H1 (cell line): ENCODE data around the gene OR2T35. TPM values are rescaled to one million over a fixed set of nuclear protein-coding genes. Genes with fewer than 3 reads are reported as not detected.

Experiments used
- CTCF ChIA-PET: fragments of 300-600 bp; sonication (Branson Sonifier 250); formaldehyde crosslinking; loops from one replicate; lab custom pipeline; 2021; ENCODE audit not compliant: partially characterized antibody; lab: Charles Lee
- POLR2A ChIA-PET: fragments of 300-600 bp; sonication (Branson Sonifier 250); formaldehyde crosslinking; loops from one replicate; lab custom pipeline; 2021; ENCODE audit warnings: inconsistent platforms; ENCODE audit not compliant: partially characterized antibody; lab: Charles Lee
- DNase-seq, 2 experiments: peaks; one replicate each; pipeline versions ENCODE4 v3.0.0 to v3.0.0-alpha.2; 2010 to 2022; ENCODE audit warnings: low spot score in 2 of 2, low read depth in 1 of 2, mixed read lengths in 1 of 2
- FAIRE-seq: peaks from 2 replicates; lab custom pipeline; 2011; peaks lifted over from hg19 to GRCh38; lab: Jason Lieb, UNC
- H2AFZ ChIP-seq: 2 replicates; pipeline ENCODE4 v1.8.1; 2012; ENCODE audit warnings: low read length, inconsistent platforms
- H2AK5ac ChIP-seq: 2 replicates; pipeline ENCODE4 v1.6.1; 2013; ENCODE audit warnings: low read depth, low read length
- H2BK120ac ChIP-seq: replicated peaks from 2 replicates; pipeline ENCODE3; 2013; ENCODE audit warnings: low read depth, low read length, inconsistent platforms
- H2BK12ac ChIP-seq: 2 replicates; pipeline ENCODE4 v1.6.1; 2013; ENCODE audit warnings: low read depth, low read length
- H2BK15ac ChIP-seq: 2 replicates; pipeline ENCODE4 v1.6.1; 2013; ENCODE audit warnings: low read length
- H2BK20ac ChIP-seq: 2 replicates; pipeline ENCODE4 v1.6.1; 2013; ENCODE audit warnings: low read length
- H2BK5ac ChIP-seq: 2 replicates; pipeline ENCODE4 v1.6.1; 2013; ENCODE audit warnings: low read depth, low read length
- H3K14ac ChIP-seq: 2 replicates; pipeline ENCODE4 v1.6.1; 2013; ENCODE audit warnings: inconsistent platforms; ENCODE audit not compliant: insufficient read length
- H3K18ac ChIP-seq: 2 replicates; pipeline ENCODE4 v1.6.1; 2013; ENCODE audit warnings: low read length; ENCODE audit errors: extremely low read depth
- H3K23ac ChIP-seq: 2 replicates; pipeline ENCODE4 v1.6.1; 2013; ENCODE audit warnings: inconsistent platforms; ENCODE audit not compliant: insufficient read length
- H3K23me2 ChIP-seq: 2 replicates; pipeline ENCODE4 v1.6.1; 2013; ENCODE audit warnings: low read depth, low read length
- H3K27ac ChIP-seq: 2 replicates; pipeline ENCODE4 v1.6.1; 2011; ENCODE audit warnings: low read depth, low read length, inconsistent platforms
- H3K27me3 ChIP-seq, 4 experiments: replicated peaks in 1 of 4; 1 replicate in 1 of 4; 2 replicates in 3 of 4; pipeline versions ENCODE4 v1.6.1 to v1.8.1; 2011 to 2013; ENCODE audit warnings: low read length in 3 of 4, mild to moderate bottlenecking in 3 of 4, inconsistent platforms in 2 of 4, mixed read lengths in 2 of 4, moderate library complexity in 1 of 4; ENCODE audit not compliant: control insufficient read depth in 3 of 4, insufficient read depth in 3 of 4; ENCODE audit errors: extremely low read depth in 1 of 4
- H3K36me3 ChIP-seq, 4 experiments: 2 replicates each; pipeline versions ENCODE4 v1.6.1 to v1.8.1; 2011 to 2013; ENCODE audit warnings: mild to moderate bottlenecking in 4 of 4, low read length in 3 of 4, moderate library complexity in 2 of 4, control low read depth in 1 of 4, inconsistent platforms in 1 of 4; ENCODE audit not compliant: insufficient read depth in 4 of 4, control insufficient read depth in 2 of 4
- H3K4ac ChIP-seq: replicated peaks from 2 replicates; pipeline ENCODE3; 2013; ENCODE audit warnings: low read length, low read depth, mixed read lengths, inconsistent platforms; ENCODE audit not compliant: insufficient read length
- H3K4me1 ChIP-seq, 4 experiments: replicated peaks in 1 of 4; 1 replicate in 1 of 4; 2 replicates in 3 of 4; pipeline versions ENCODE4 v1.6.1 to v1.8.1; 2011 to 2013; ENCODE audit warnings: low read length in 3 of 4, inconsistent platforms in 2 of 4, mixed read lengths in 1 of 4; ENCODE audit not compliant: insufficient read depth in 4 of 4, control insufficient read depth in 3 of 4
- H3K4me2 ChIP-seq, 2 experiments: 2 replicates each; pipeline versions ENCODE4 v1.6.1 to v1.8.1; 2011 to 2013; ENCODE audit warnings: low read depth in 2 of 2, low read length in 2 of 2, control low read depth in 1 of 2, inconsistent platforms in 1 of 2, mild to moderate bottlenecking in 1 of 2; ENCODE audit not compliant: insufficient read depth in 1 of 2
- H3K4me3 ChIP-seq, 4 experiments: fragments of 200-600, 300-600 bp in 1 of 4; sonication (generic), shearing (Covaris generic), sonication (Bioruptor Twin) in 1 of 4; 2 replicates each; pipeline versions ENCODE4 v1.5.1 to v1.8.1; 2011 to 2016; ENCODE audit warnings: low read length in 4 of 4, low read depth in 3 of 4, control low read depth in 2 of 4, inconsistent platforms in 2 of 4, mild to moderate bottlenecking in 2 of 4, mixed read lengths in 1 of 4, moderate library complexity in 1 of 4; ENCODE audit not compliant: insufficient read depth in 2 of 4; ENCODE audit errors: extremely low read depth in 1 of 4
- H3K56ac ChIP-seq: replicated peaks from 2 replicates; pipeline ENCODE3; 2013; ENCODE audit warnings: low read depth, mild to moderate bottlenecking, mixed read lengths, low read length, inconsistent platforms; ENCODE audit not compliant: insufficient read length
- H3K79me1 ChIP-seq: 2 replicates; pipeline ENCODE4 v1.6.1; 2013; ENCODE audit warnings: low read depth, low read length, control low read depth
- H3K79me2 ChIP-seq, 2 experiments: 2 replicates each; pipeline versions ENCODE4 v1.6.1 to v1.8.1; 2012 to 2013; ENCODE audit warnings: low read length in 2 of 2, mild to moderate bottlenecking in 2 of 2, inconsistent platforms in 1 of 2; ENCODE audit not compliant: insufficient read depth in 2 of 2, control insufficient read depth in 1 of 2
- H3K9ac ChIP-seq, 4 experiments: replicated peaks in 1 of 4; 1 replicate in 1 of 4; 2 replicates in 3 of 4; pipeline versions ENCODE4 v1.6.1 to v1.8.1; 2011 to 2013; ENCODE audit warnings: low read depth in 3 of 4, low read length in 3 of 4, control low read depth in 2 of 4, mild to moderate bottlenecking in 2 of 4, moderate library complexity in 2 of 4, inconsistent platforms in 1 of 4; ENCODE audit errors: extremely low read depth in 1 of 4
- H3K9me3 ChIP-seq, 2 experiments: 2 replicates each; pipeline versions ENCODE4 v1.6.1 to v1.8.1; 2012 to 2013; ENCODE audit warnings: mild to moderate bottlenecking in 2 of 2, moderate library complexity in 2 of 2, control low read depth in 1 of 2, inconsistent platforms in 1 of 2, low read depth in 1 of 2, low read length in 1 of 2, mixed read lengths in 1 of 2; ENCODE audit not compliant: insufficient read depth in 2 of 2
- H4K20me1 ChIP-seq, 2 experiments: replicated peaks in 1 of 2; 2 replicates each; pipeline versions ENCODE3 to v1.8.1; 2011 to 2013; ENCODE audit warnings: inconsistent platforms in 2 of 2, low read length in 2 of 2, mild to moderate bottlenecking in 1 of 2; ENCODE audit not compliant: insufficient read depth in 2 of 2, control insufficient read depth in 1 of 2
- H4K5ac ChIP-seq: 2 replicates; pipeline ENCODE4 v1.6.1; 2013; ENCODE audit warnings: low read length, low read depth, mixed read lengths, inconsistent platforms; ENCODE audit not compliant: insufficient read length
- H4K8ac ChIP-seq: 2 replicates; pipeline ENCODE4 v1.8.0; 2013; ENCODE audit warnings: mild to moderate bottlenecking, moderate library complexity, low read length, inconsistent platforms; ENCODE audit not compliant: insufficient read depth; ENCODE audit errors: extremely low read depth
- H4K91ac ChIP-seq: replicated peaks from 2 replicates; pipeline ENCODE3; 2013; ENCODE audit warnings: low read length, mixed read lengths, inconsistent platforms; ENCODE audit not compliant: insufficient read length
- CTBP2 ChIP-seq: IDR thresholded peaks from 2 replicates; pipeline ENCODE4 v1.7.0; 2011; ENCODE audit warnings: borderline replicate concordance, mild to moderate bottlenecking, moderate library complexity, mixed read lengths, low read length; ENCODE audit not compliant: insufficient read depth, insufficient read length
- SIRT6 ChIP-seq: IDR thresholded peaks from one replicate; pipeline ENCODE4 v1.7.1; 2012; ENCODE audit warnings: low read length, inconsistent platforms
- SP1 ChIP-seq: IDR thresholded peaks from 2 replicates; pipeline ENCODE4 v1.6.1; 2011; ENCODE audit warnings: low read depth, low read length
- WGBS, 2 experiments: shearing (Covaris generic) in 1 of 2; methylation state at CpG; one replicate each; pipeline versions ENCODE4 v1.1.6 to v1.1.7; 2013 to 2015; ENCODE audit warnings: low lambda C conversion rate in 2 of 2, mixed read lengths in 2 of 2, inconsistent platforms in 1 of 2, low coverage in 1 of 2, missing lambda C conversion rate in 1 of 2; ENCODE audit not compliant: insufficient replicate concordance in 2 of 2, insufficient coverage in 1 of 2, insufficient read length in 1 of 2; ENCODE audit errors: extremely low coverage in 1 of 2, missing lambda C conversion rate in 1 of 2; 5-methylcytosine and 5-hydroxymethylcytosine counted together
- polyA plus RNA-seq, 7 experiments: library from polyadenylated mRNA; depleted of rRNA in 3 of 7; stranded (reverse) in 5 of 7; unstranded in 2 of 7; fragments of >200 nt in 5 of 7; fragments of 200-250 nt in 2 of 7; gene quantifications; 1 replicate in 5 of 7; 2 replicates in 1 of 7; 4 replicates in 1 of 7; pipeline versions ENCODE4 v1.2.1 to v1.2.3, GENCODE V29; 2011 to 2013; ENCODE audit warnings: missing spikeins in 2 of 7, mixed read lengths in 2 of 7
- total RNA-seq: library from RNA; stranded (reverse); fragmentation: NEBNext Ultra II Directional; extraction: Animal tissue kit (Norgen Biotek cat#: 25700); gene quantifications from 2 replicates; pipeline ENCODE4 v1.2.1, GENCODE V29; 2021

Gene OR2T35
- total and polyA plus RNA-seq, 2 of the 8 experiments (the other 6 are each of a cell fraction or from before 2014, with no cell fraction given): not detected

- no peak overlapping the region for H3K9ac ChIP-seq
- H3K23ac ChIP-seq: no peak overlapping the region
- 76% methylated on average over 3 of the region's 3 CpGs; no CpG with 5 or more reads in 1 of the 2 experiments for WGBS, 2 experiments
- no peak overlapping the region for H2BK5ac ChIP-seq
- H4K20me1 ChIP-seq: no peaks in the 10 kb centered on the region
- no peaks in the 10 kb centered on the region for H3K23me2 ChIP-seq
- no peak overlapping the region for H2BK20ac ChIP-seq
- no peaks in the 10 kb centered on the region for H3K79me2 ChIP-seq
- H4K5ac ChIP-seq: no peak overlapping the region
- H3K4ac ChIP-seq: no peak overlapping the region
- peaks cover 39 to 59% of the 10 kb centered on the region in 2 experiments for H3K9me3 ChIP-seq
- no peaks in the 10 kb centered on the region for H3K4me1 ChIP-seq
- DNase-seq: no peak
- H2AK5ac ChIP-seq: no peak overlapping the region
- no peak overlapping the region for H4K91ac ChIP-seq
- H2AFZ ChIP-seq: no peak overlapping the region
- no peaks in the 10 kb centered on the region for H3K36me3 ChIP-seq
- H2BK12ac ChIP-seq: no peak overlapping the region
- FAIRE-seq: no peak
- no peak overlapping the region for H3K56ac ChIP-seq
- H4K8ac ChIP-seq: no peak overlapping the region
- POLR2A ChIA-PET: no interaction called here
- H3K4me2 ChIP-seq: no peak overlapping the region
- H3K18ac ChIP-seq: no peak overlapping the region
- H3K27ac ChIP-seq: no peak overlapping the region
- CTCF ChIA-PET: no interaction called here
- no peak overlapping the region for H3K4me3 ChIP-seq
- no peaks in the 10 kb centered on the region for H3K27me3 ChIP-seq
- no peaks in the 10 kb centered on the region for H3K79me1 ChIP-seq
- no peak overlapping the region for H2BK120ac ChIP-seq
- no peak overlapping the region for H3K14ac ChIP-seq
- no peak overlapping the region for H2BK15ac ChIP-seq
- TF ChIP-seq SIRT6 (no peak), SP1 (no peak), CTBP2 (no peak)
These were observed 55.7 kb downstream of the OR2T35 start for GRCh38 chr1:248589334-248589733.
